HG03095 (cell line): ENCODE results near the gene TMTC1.
"Not testable (repeated sequence)": the region's sequence is repeated elsewhere in the genome, so short reads cannot be mapped to it uniquely, and the experiment has no call there.

Experiments
- ATAC-seq: cut with Tn5 transposase; IDR thresholded peaks from one replicate; pipeline ENCODE4 v1.9.1; 2021; ENCODE audit warnings: moderate library complexity; ENCODE audit not compliant: unreplicated experiment

TMTC1 gene

DNA sequence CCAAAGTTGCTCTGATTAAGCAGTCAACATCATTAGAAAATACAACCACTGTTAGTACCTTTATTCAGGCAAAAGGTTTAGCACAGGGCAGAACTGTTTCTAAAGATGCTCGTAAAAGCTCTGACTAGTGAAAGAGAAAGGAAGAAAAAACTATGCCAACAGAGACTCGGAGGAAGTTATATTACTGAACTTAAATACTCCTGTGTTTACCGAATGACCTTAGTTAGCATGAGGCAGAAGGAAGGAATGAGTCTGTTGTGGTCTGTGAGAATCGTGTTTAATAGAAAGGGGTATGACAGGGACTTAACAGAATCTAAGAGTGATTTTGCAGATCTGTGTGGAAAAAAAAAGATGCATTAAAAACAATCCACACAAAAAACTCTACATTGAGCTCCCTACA lies 202.1 kb downstream of the TMTC1 start:
- ATAC-seq = no peak

DNA sequence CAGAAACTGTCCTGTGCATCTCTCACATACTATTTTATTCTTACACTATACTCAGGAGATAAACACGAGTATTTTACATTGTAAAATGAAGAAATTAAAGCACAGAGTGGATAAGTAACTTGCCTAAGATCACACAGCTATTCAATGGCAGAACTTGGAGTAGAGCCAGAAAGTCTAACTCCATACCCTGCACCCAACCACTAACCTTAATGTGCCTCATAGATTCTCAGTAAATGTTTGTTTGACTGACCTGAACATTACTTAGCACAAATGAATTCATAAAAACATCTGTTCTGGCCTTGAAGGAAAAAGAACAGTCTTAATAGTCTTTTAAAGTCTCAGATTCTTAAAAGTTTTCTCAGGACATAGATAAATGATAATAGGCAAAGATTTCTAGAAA lies 202.8 kb downstream of the TMTC1 start:
- no peak for ATAC-seq

DNA sequence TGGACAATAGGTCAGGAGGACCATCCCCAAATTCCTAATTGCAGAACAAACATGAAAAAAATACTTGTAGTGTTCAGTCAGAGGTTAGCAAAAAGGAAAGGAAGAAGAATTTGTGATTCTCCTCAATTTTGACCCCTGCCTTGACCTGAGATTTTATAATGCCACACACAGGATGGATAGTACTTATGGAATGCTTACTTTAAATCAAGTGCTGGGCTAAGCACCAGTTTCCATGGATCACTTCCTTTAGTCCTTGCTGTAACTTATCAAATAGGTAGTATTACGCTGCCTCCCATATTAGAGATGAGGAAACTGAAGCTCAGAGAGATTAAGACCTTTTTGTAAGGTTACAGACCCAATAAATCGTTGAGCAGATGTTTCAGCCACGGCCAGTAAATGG lies 205.0 kb downstream of the TMTC1 start:
- no peak for ATAC-seq

DNA sequence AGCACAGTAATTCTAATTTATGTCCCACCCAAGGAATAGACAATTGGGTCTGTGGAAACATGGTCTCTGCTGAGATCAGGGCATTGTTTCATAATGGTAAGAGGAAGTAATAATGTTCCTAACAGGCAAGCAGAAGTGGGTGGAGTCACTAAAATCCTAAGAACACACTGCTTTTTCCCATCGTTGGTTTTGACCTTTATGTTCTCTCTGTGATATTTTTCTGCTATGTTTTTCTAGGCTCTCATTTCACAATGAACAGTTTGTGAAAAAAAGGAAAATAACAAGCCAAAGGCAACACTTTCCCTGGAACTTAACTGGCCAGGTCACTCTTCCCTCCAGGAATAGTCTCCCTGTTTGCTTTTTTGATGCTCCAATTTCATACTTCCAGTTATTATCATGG lies 205.7 kb downstream of the TMTC1 start:
- no peak for ATAC-seq

DNA sequence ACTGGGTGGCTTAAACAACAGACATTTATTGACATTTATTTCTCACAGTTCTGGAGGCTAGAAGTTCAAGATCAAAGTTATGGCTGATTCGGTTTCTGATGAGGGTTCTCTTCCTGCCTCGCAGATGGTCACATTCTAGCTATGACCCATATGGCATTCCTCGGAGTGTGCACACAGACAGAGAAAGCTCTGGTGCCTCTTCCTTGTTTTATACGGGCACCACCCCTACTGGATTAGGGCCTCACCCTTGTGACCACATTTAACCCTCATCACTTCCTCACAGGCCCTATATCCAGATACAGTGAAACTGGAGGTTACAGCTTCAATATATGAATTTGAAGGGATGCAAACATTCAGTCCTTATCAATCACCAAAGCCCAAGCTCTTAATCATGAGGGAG lies 209.2 kb downstream of the TMTC1 start:
- no peak for ATAC-seq

DNA sequence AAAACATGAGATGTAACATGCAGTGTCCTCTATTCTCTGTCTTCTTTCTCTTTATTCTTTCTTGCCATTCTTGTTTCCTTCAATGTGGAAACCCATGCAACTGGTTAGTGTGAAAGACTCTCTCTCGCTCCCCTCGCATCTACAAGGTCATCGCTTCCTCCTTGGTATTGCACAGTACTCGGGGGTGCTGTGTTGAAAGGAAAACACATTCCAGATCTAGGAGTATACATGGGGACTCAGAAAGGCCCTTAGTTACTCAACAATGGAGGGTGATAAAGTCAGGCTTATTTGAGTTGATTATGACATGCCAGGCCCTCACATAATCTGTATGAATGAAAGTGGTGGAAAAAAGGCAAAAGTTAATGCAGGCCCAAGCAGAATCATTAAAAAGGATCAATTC lies 210.8 kb downstream of the TMTC1 start:
- no peak for ATAC-seq

DNA sequence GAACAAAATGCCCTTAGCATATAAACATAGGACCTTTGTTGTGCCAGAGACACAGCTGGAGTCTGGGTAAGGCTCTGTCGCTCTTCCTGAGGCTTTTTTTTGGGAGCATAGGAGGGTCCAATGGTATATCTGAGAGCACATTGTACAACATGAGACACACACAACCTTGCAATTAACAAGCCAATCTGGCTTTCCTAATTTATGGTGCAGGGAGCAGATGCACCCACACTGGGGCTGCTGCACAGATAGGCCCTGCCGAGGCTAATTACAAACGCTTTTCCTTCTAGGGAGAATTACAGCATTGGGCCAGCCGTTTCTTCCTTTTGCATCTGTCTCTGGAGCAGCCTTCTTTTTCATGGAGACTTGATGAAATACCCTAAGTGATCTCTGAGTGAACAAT lies 211.3 kb downstream of the TMTC1 start:
- no peak for ATAC-seq

DNA sequence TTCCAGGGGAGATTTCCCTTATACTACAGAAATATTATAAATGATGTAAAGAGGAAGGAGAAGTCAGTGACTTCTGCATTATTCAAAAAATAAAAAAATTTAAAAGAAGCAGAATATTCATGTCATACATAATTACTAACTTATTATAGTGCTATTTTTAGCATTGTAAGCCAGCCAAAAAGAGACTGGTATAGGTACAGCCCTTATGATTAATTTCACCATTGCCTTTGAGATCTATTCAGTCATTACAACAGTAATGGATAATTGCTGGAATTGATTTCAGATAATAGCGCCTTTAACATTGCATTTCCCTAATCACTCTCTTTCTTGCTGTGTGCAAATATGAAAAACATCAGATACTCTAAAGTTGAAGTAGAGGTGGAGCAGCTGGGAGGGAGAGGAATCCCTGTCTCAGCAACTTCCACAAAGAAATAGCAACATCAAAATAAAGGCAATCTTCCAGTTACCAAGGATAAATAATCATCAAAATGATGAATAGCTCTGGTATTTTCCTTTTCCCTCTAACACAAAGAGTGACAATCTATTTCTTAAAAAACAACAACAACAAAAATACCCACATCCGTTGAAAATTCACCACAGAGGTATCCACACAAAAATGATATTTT lies 214.5 kb downstream of the TMTC1 start:
- ATAC-seq = no peak

DNA sequence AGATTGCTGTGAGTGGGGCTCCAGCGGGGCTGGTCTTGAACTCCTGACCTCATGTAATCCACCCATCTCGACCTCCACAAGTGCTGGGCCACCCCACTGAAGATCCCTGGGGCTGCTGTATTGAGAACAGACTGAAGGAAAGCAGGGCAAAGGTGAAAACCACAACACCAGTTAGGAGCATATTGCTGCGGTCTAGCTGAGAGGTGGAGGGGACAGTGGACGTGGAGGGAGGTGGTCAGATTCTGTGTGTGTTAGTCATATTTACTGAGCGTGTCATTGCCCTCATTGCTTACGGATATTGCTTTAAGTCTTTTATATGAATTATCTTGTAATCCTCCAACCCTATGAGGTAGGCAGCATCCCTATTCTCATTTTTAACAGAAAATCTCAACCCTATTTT lies 217.3 kb downstream of the TMTC1 start:
- no peak for ATAC-seq

DNA sequence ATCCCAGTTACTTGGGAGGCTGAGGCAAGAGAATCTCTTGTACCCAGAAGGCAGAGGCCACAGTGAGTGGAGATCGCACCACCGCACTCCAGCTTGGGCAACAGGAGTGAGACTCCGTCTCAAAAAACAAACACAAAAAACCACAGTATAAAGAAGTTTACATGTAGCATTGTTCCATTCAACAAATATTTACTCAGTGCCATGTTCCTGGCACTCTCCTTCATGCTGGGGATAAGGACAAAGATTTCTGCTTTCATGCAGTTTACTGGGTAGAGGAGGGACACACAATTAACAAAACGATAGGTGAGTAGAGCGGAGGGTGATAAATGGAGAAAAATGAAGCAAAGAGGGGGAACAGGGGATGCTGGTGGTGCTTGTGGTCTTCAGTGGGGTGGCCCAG lies 218.0 kb downstream of the TMTC1 start:
- no peak for ATAC-seq

DNA sequence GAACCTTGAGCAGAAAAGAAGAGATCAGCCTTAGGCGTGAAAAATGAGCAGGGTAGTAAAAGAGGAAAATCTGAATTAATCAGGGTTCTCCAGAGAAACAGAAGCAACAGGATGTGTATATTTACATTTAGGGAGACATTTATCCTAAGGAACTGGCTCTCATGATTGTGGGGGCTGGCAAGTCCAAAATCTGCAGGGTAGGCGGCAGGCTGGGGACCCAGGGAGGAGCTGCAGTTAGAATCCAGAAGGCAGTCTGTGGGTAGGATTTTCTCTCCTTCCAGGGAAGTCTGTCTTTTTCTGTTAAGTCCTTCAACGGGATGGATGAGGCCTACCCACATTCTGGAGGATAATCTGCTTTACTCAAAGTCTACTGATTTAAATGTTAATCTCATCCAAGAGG lies 218.8 kb downstream of the TMTC1 start:
- no peak for ATAC-seq

DNA sequence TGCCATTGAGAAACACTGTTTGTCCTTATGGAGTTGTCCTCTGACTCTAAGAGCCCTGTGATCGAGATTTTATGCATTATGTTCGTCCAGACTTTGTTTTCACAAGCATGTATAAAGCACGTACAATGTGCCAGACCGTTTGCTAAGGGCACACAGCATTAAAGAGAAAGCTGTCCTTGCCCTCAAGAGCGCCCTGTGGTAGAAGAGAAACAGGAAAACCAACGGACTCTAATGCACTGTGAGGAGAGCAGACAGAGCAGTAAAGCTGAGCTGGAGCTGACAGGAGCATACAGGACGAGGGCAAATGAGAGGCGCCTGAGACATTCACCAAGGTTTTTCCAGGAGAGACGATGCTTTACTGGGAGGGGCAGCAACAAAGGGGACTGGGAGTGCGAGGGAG lies 220.1 kb downstream of the TMTC1 start:
- no peak for ATAC-seq

DNA sequence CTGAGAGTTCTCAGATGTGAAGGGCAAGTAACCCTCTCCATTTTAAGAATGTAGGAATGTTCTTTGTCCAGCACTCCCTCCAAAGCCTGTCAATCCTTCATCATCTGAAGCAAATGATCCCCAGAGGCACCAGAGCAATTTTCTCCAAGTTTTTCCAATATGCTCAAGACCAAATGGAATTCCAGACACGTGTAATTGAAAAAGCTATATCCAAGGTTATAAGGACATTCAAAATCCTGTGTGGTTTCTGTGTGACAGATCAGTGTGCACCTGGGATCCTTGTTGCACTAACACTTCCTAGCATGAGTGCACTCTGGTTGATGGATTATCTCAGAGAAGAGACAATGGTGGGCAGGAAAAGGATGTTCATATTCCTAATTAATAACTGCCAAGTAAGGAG lies 220.7 kb downstream of the TMTC1 start:
- no peak for ATAC-seq

DNA sequence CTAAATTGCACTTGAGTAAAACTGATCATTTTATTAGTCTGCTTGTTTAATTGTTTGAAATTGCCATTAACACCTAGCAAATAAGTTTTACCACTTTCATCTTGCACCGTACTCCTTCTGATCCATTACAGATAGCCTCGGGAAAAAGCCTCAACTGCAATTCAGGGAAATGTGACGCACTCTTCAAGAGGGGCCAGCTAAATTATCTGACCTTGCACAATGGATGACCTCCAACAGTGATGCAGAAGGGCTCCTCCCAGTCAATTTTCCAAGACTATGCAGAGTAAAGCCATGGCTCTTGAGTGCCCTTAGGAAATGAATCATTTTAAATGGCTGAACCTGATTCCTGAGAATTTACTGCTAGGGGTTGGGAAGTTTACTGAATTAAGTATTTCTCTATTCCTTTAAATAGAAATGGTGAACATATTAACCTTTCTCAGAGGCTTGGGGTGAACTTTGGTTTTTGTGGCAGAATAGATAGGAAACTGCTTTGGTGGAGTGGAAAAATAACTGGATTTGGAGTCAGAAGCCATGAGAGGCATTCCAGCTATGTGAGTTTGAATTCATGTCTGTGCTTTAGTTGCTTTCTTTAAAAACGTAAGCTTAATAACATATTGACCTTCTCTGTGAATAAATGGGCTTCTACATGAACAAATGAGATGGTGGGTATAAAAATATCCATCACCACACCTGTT lies 221.5 kb downstream of the TMTC1 start:
- no peak for ATAC-seq

DNA sequence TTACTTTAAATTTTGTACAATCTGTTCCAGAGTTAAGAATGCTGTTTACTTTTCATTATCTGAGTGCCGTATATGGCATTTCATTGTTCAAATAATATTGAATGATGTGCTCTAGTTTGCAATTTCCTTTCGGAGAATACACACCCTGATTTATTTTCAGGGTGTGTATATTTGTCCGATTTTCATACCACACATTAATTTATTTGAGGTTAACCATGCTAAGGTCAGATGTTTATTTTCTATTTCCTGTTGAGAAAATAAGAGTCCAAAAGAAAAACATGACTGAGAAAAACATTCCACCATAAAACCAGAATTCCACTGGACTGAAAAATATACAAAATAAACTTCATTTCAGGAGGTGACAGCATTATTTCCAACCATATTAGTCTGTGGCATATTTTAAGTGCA lies 222.1 kb downstream of the TMTC1 start:
- no peak for ATAC-seq

DNA sequence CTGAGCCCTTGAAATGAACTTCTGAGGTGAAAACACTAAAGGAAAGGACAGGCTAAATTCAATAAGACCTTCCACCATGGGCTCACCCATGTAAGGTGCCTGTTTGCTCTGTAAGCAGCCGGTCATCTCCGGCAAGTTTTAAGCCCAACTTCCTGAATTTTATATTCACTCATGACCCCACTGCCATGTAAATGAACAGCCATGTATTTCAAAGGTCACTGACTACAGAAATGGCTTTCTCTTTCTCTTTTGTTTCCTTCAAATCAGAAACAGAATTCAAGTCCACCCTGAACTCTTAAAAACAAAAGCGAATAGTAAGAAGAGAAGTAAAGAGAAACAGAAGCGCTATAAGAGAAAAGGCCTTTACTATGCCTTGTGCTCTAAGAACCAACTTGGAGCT lies 224.5 kb downstream of the TMTC1 start:
- no peak for ATAC-seq

DNA sequence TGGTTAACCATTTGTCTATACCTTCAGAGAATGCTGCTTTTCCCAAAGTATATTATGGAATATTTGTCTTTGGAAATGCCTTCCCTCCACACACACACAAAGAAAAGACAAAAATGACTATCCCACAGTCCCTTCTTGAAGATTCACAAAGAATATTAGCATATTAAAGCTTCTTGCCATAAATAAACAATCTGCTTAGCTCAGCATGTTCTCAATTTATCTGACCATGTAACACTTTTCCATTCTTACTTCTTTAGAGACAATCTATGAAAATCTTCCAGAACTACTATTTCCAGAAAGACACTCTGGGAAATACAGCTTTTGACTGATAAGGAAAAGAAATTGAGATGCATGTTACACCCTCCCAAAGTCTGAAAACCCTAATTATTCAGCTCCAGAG lies 227.4 kb downstream of the TMTC1 start:
- no peak for ATAC-seq

DNA sequence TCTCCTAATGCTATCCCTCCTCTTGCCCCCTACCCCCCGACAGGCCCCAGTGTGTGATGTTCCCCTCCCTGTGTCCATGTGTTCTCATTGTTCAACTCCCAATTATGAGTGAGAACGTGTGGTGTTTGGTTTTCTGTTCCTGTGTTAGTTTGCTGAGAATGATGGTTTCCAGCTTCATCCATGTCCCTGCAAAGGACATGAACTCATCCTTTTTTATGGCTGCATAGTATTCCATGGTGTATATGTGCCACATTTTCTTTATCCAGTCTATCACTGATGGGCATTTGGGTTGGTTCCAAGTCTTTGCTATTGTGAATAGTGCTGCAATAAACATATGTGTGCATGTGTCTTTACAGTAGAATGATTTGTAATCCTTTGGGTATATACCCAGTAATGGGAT lies 228.3 kb downstream of the TMTC1 start:
- not testable (repeated sequence) for ATAC-seq

DNA sequence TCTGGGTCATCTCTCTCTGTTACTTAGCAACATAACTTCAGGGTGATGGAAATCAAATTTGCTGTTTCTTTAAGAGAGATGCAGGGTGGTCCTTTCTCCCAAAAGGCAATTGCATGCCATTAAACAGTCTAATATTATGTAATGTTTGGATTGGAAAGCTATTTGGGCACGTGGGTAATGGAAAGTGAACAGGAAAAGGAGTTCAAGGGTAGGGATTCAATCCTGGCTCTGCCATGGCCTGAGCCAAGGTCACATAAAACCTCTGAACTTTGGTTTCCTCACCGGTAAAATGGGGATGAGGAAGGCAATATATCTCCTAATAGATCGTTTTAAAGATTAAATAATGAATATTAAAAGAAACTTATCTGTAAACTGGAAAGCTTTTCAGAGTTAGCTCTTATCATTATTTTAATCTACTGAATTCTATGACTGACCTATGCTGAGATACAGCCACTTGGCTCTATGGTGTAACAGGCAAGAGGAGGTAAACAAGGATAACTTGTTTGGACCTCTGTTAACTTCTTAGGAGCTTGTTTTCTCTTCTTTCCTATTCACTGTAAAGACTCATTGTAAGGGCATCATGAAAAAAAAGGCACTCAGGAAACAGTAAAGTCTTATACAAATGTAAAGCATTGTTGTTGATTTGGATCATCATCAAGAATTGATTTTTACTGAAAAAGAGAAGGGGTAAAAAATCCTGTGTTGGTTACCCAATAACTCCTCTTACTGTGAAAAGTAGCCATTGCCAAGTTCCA lies 230.6 kb downstream of the TMTC1 start:
- no peak for ATAC-seq

DNA sequence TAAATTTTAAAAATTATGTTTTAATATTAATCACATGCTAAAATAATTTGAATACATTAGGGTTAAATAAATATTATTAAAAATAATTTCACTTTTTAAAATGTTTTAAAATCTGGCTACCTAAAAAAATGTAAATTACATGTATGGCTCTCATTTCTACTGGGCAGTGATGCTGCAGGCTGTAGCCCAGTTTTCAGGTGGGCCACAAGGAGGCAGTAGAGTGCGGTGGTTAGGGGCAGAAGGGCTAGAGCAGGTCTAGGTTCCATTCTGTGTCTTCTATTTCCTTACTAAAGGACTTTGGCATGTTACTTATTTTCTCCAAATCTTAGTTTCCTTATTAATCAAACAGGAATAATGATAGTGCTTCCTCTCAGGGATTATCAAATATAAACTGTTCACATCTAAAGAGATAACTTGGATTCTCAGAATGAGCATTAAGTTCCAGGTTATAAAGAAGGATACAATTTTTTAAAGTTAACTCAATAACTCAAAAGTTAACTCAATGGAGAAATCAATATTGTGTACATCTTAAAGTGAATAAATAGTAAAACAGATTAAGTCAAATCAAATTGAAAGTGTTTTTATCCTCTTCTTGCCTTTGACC lies 231.3 kb downstream of the TMTC1 start:
- ATAC-seq = peak; percentile 81

DNA sequence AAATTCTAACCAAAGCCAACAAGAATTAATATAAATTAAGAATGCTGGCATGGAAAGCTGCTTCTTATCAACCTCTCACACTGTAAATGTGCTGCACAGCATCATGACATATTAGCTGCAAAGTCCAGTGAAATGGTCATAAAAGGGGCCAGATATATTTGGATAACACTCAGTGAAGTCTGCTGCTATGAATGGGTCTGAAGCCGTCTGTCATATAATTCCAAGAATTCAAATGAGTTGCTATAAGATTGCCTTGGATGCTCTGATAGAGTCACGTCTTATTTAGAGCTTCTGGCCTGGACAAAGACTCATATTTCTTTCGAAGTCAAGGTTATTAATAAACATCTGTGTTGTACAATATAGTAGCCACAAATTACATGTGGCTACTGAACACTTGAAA lies 231.9 kb downstream of the TMTC1 start:
- no peak for ATAC-seq

DNA sequence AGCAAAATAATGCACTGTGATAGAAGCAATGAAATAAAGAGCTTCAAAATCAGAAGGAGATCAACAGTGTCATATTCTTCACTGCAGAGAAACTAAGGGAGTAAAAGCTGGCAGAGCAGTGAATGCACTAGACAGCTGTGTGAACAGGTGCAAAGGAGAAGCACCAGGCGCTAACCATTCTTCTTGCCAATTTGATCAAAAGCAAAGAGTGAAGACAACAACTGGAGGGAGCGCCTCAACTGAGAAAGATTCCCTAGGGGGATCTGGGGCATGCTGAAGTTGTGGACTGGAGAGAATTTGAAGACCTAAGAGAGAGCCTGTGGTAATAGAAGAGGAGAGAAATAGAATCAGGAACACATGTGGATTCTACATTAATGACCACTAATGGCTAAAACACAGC lies 235.9 kb downstream of the TMTC1 start:
- ATAC-seq = no peak
